ENCODE data around the gene MAP3K20.
"Not testable (repeated sequence)": the region's sequence is repeated elsewhere in the genome, so short reads cannot be mapped to it uniquely, and the experiment has no call there.

Gene MAP3K20

GRCh38 chr2:173079141-173079540, 3.5 kb downstream of the MAP3K20 start:
- no peak for DNase-seq (ENCODE audit: low read depth)
- no peak overlapping the region for H3K4me3 ChIP-seq (ENCODE audit: low read depth, low read length)

DNA sequence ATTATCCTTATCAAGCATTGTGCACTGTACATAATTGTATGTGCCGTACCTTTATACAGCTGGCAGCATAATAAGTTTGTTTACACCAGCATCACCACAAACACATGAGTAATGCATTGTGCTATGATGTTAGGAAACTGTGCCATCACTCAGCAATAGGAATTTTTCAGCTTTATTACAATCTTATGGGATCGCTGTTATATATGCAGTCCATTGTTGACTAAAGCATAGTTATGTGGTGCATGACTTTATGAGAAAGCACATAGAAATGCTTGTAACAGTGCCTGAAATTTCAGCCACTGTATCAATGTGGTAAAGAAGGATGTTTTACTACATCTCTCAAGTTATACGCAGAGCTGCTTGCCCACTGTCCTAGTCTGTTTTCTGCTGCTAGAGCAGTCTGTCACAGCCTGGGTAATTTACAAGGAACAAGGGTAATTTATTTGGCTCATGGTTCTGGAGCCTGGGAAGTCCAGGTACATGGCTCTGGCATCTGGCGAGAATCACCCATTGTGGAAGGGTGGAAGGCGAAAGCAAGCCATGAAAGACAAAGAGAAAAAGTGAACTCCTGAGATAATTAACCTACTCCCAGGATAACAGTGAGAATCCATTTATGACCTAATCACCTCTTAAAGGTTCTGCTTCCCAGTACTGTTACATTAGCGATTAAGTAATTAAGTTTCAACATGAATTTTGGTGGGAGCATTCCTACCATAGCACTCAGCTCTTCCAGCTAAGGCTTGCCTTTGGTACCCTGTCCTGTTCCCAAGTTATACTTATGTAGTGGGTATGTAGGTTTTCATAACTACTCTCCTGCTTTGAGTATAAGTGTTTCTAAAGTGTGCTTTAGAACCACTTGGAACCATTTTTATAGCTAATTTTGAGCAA, 4.6 kb downstream of the MAP3K20 start:
- H3K4me3 ChIP-seq (ENCODE audit: low read depth, low read length): no peak overlapping the region
- peak; percentile 88 for DNase-seq (ENCODE audit: low read depth)

DNA sequence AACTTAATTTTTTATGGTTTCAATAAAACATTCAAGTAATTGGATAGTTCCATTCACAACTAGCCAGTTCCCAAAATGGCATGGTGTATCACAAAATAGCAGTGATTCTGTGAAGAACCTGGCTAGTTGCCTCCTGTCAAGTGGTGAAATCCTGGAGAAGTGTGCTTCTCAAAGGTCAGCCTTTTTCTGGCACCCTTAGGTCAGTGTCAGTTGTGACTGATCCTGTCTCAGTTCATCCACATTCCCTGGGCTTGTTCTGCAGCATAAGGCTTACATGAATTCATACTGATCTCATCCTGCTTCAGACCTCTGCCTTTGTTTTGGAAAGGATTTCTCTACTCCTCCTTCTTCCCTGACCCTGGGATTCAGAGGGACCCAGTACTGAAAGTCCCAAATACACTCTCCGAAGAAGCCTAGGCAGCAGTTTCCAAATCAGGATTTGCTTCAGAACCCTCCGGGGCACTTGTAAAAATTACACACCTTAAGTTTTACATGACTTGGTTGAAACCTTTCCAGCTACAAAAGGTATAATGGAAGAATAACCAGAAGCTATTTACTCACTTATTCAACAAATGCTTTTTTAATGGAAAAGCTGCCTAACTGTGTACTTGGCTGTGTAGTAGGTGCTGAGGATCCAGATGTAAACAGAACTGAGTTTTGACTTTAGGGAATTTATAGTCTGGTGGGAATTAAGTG, 11.0 kb downstream of the MAP3K20 start:
- DNase-seq (ENCODE audit: low read depth): no peak
- H3K4me3 ChIP-seq (ENCODE audit: low read depth, low read length): no peak overlapping the region

GRCh38 chr2:173087214-173087581, 11.6 kb downstream of the MAP3K20 start:
- no peak overlapping the region for H3K4me3 ChIP-seq (ENCODE audit: low read depth, low read length)
- peak; percentile 34 for DNase-seq (ENCODE audit: low read depth)

DNA sequence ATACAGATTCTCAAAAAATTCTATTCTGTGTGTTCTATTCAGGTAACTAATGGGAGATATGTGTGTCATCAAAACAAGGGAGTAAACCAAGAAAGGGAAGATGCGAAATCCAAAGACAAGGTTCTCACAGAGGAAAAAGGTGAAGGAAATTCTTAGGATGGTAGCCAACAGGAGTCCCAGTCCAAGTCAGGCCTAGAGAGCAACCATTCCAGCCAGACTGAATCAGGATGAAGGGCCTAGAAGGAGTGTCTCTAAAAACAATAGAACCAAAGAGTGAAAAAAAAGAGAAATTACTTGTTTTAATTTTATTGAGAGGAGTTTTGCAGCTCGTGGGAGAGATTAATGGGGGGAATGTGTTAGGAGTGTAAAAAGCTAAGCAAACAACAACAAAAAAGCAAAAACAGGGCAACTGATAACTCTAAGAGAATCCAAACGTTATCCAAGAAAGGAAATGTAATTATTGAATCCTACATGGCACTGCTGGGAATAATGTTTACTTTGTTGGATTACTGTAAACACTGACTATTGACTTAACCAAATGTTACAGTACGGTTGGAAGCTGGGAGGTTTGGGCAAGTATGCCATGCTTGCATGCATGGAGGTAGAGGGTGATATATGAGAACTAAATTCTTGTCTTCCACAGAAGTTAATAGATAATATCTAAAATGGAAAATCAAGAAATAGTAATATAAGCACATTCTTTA, 12.3 kb downstream of the MAP3K20 start:
- DNase-seq (ENCODE audit: low read depth): no peak
- no peak overlapping the region for H3K4me3 ChIP-seq (ENCODE audit: low read depth, low read length)

DNA sequence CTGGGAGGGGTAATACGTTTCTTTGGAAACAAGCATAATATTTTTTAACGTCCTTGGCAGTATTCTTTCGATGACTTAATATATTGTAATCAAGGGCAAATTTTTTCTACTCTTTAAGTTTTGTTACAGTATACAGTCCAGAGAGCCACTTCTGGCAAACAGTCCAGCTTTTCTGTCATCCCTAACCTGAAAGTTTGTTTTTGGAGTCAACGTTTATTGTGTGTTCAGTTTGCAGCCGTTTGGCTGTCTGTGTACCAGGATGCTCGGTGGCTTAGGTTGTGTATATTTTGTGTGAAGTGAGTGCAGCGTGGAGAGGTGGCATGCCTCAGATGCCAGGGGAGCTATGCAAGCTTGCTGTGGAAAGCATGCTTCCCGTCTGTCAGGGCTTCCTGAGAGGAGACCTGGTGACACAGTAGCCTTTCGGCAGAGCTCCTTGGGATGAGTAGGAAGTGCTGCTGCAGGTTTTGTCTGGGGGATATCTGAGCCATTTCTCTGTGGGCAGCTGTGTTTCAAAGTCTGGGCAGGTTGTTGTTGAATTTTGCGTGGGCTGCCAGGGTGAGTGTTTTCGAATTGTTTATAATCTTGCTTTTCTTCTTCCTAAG, 14.7 kb downstream of the MAP3K20 start:
- no peak for DNase-seq (ENCODE audit: low read depth)
- H3K4me3 ChIP-seq (ENCODE audit: low read depth, low read length): no peak overlapping the region

DNA sequence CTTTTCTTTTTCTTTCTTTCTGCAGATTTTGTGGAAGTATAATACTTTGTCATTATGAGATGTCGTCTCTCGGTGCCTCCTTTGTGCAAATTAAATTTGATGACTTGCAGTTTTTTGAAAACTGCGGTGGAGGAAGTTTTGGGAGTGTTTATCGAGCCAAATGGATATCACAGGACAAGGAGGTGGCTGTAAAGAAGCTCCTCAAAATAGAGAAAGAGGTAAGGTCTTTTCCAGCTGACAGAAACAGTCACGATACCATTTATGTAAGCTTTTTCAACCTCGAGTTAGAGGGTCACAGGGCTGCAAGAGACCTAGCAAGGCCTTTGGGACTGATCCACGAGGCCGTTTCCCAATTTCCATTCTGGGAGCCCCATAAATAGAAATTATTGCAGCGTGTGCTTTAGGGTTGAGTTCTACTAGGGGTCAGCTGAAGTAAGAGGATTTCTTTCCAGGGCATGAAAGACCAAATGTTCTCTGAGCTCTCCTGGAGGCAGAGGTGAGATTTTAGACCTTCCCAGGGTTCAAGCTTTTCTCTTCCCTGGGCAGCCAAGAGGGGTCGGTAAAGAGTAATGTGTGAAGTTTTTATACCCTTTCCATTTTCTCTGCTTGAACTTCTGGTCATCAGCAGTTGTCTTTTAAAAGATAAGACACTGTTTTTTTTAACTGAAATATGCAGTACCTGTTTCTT, 15.5 kb downstream of the MAP3K20 start:
- DNase-seq (ENCODE audit: low read depth): no peak
- H3K4me3 ChIP-seq (ENCODE audit: low read depth, low read length): no peak overlapping the region

DNA sequence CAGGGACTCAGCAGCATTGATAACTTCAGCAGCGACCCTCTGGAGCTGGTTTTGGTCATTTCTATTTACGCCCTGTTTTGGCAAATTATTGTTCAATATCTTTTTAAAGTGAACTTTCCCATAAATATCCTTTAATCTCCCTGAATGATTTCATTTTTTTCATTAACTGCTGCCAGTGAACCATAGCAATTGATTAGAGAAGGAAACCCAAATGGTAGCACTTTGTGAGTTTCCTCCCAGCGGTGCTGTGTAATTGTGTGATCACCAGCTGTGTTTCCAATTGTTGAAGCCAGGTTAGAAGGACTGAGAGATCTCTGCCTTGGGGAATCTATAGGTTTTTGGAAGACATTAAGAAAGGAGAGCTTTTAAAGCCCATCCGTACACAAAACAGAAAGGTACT, 16.3 kb downstream of the MAP3K20 start:
- H3K4me3 ChIP-seq (ENCODE audit: low read depth, low read length): no peak overlapping the region
- no peak for DNase-seq (ENCODE audit: low read depth)

DNA sequence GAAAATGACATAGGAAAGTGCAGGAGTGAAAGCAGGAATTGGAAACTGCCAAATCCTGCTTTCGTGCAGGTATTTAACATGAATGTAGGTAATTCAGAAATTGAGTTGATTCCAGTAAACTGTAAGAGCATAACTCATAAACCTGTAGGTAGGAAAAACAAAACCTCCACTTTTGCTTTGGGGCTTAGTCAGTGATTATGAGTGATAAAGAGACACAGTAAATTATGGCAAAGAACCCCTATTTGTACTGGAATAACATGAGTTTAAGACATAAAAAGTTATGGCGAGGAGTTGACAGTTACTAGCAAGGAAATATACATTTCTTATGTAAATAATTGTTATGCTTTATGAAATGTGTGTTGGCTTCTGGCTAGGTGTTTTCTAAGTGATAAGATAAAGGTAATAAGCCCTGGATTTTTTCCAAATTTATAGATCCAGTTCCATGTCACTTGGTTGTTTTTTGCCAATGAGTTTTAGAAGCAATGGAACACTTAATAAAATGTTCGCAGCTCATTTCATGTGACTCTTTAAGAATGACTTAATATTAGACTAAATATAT, 17.3 kb downstream of the MAP3K20 start:
- no peak for DNase-seq (ENCODE audit: low read depth)

GRCh38 chr2:173093617-173094016, 18.0 kb downstream of the MAP3K20 start:
- not testable (repeated sequence) for DNase-seq (ENCODE audit: low read depth)

More for the DNA sequence above, 17.3 kb downstream of the MAP3K20 start:
- H3K4me3 ChIP-seq (ENCODE audit: low read depth, low read length): no peak overlapping the region

DNA sequence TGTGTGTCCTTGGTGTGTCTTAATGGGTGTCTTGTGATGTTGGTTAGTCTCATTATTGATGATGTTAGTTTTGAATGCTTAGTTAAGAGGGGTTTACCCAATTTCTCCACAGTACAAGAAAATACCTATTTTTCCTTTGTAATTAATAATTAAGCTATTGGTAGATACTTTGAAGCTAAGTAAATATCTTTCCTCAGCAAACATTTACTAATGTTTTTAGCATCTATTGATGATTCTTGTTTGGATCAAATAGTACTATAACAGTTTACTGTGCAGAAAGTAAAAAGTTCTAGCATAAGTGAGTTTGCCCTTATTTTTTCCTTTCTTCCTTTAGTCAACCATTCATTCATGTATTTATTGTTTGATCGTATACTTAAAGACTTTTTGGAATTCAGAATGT, 19.1 kb downstream of the MAP3K20 start:
- H3K4me3 ChIP-seq (ENCODE audit: low read depth, low read length): no peak overlapping the region
- no peak for DNase-seq (ENCODE audit: low read depth)

More at GRCh38 chr2:173093617-173094016, 18.0 kb downstream of the MAP3K20 start:
- H3K4me3 ChIP-seq (ENCODE audit: low read depth, low read length): not testable (repeated sequence)

DNA sequence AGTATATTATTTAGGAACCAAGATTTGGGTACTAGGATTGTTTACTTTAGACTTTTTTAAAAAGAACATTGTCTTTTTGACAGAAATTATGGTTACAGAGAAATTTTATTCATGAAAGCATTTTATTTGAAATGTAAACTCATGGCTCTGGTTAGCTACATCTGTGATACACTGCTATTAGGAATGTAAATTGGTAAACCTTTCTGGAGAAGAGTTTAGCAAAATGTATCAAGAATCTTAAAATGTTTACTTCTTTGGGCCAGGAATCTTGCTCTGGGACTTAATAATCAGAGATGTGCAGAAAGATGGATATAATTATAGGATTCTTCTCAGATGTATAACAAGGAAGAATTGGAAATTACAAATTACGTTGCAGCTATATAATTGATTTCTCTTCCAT, 19.7 kb downstream of the MAP3K20 start:
- no peak for DNase-seq (ENCODE audit: low read depth)
- H3K4me3 ChIP-seq (ENCODE audit: low read depth, low read length): no peak overlapping the region

GRCh38 chr2:173099271-173099670, 23.6 kb downstream of the MAP3K20 start:
- DNase-seq (ENCODE audit: low read depth): no peak

DNA sequence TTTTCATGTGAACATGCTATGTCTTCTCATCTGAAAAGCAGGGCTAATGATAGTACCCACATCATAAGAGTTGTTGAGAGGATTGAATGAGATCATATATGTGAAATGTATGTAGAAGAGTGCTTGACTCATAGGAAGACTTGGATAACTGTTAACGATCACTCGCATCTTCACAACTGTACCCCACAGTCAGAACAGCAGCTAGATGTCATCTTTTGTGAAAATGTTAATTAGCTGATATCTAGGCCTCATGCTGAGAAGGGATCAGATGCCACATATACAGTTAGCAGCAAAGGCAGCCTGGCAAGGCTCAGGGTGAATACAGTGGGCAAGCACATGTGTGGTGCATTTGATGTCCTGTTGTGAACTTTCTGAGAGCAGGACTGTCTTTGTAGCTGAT, 24.2 kb downstream of the MAP3K20 start:
- H3K4me3 ChIP-seq (ENCODE audit: low read depth, low read length): no peak overlapping the region
- no peak for DNase-seq (ENCODE audit: low read depth)

More at GRCh38 chr2:173099271-173099670, 23.6 kb downstream of the MAP3K20 start:
- no peak overlapping the region for H3K4me3 ChIP-seq (ENCODE audit: low read depth, low read length)

GRCh38 chr2:173101687-173102086, 26.0 kb downstream of the MAP3K20 start:
- DNase-seq (ENCODE audit: low read depth): peak; percentile 67
- H3K4me3 ChIP-seq (ENCODE audit: low read depth, low read length): no peak overlapping the region

GRCh38 chr2:173104156-173104555, 28.5 kb downstream of the MAP3K20 start:
- H3K4me3 ChIP-seq (ENCODE audit: low read depth, low read length): no peak overlapping the region
- no peak for DNase-seq (ENCODE audit: low read depth)

DNA sequence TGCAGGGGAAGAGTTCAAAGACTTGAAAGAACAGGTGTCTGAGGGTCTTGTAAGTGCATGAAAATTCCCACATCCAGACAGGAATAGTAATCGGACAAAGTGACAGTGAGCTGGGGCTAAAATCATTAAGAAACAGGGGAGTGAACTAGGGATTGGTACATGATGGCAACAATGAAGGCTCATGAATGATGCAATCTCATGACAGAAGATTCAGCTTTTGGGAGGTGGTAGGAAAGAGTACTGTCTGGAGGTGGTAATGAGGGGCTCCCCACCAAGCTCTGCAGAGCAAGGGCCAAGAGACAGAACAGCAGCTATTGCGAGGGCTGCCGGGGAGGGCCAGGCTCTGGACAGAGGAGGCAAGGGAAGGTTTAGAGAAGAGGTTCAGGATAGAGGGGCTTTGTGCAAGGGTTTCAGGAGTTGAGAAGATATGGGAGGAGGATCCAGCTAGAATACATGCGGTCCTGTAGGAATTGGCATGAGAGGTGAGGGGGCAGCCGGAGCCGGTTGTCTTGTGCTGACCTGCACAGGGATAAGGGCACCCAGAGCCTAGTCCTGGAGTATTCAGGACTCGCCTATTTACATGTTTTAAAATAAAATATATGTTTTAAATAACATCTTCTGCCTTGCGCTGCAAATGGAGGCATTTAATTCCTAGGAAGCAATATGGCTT, 31.4 kb downstream of the MAP3K20 start:
- DNase-seq (ENCODE audit: low read depth): no peak
- H3K4me3 ChIP-seq (ENCODE audit: low read depth, low read length): no peak overlapping the region

- H3K4me3 ChIP-seq (ENCODE audit: low read depth, low read length): no peak overlapping the region
- no peak for DNase-seq (ENCODE audit: low read depth)
Observed at GRCh38 chr2:173107629-173108022, 32.0 kb downstream of the MAP3K20 start.
